NCI-H524 treated with DMSO at 0.1 percent for 48 hours (cell line): Measurements from ENCODE around the gene FGR.

Experiments used
- DNase-seq: peaks from one replicate; lab custom pipeline; 2025; lab: John Stamatoyannopoulos, UW

FGR gene

DNA sequence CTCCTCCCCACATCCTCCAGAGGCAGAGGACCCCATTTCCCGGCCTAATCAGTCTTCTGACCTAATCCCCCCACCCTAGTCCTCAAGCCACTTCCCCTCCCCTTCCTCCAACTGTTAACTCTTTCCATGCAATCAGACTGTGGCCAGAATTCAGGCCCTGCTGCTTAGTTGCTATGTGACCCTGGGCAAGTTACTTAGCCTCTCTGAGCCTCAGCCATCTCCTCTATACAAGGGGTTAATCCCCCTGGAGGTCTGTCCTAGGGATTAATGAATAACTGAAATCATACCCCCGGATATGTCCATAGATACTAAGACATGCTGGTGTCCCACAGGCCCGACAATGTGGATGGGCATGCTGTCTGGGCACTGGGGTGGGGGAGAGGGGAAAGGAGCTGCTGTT lies 49.3 kb downstream of the FGR start:
- DNase-seq, result no peak

DNA sequence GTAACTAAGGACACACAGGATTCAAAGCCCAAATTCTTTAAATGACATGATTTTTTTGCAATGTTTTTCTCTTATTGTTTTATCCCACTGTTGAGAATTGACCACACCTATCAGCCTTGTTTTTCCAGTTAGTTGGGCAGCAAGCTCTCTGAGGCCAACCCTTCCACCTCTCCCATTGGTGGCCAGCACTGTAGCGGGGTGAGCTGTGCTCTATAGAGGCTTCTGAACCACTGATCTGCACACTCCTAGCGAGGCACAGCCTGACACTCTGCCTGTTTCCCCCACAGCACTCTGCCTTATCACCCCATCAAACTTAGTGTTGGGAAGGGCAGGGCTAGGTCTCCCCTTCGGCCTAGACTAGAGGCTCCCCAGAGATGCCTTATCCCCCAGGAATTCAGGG lies 50.5 kb downstream of the FGR start:
- DNase-seq, result no peak

DNA sequence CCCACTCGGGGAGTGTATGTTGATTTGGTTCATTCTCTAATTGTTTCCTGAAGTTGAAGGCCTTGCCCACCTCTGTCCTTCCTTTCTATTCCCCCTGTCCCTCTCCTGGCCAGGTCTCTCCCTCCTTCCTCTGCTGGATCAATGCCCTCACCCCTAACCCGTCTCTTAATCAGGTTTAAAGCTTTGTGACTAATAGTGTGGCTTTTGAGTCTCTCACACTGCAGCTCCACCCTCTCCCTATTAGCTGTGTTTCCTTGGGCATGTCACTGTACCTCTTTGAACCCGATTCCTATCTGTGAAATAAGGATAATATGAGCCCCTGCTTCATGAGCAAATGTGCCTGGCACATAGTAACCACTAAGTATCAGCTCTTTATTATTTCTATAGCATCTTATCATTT lies 51.5 kb downstream of the FGR start:
- no peak for DNase-seq

DNA sequence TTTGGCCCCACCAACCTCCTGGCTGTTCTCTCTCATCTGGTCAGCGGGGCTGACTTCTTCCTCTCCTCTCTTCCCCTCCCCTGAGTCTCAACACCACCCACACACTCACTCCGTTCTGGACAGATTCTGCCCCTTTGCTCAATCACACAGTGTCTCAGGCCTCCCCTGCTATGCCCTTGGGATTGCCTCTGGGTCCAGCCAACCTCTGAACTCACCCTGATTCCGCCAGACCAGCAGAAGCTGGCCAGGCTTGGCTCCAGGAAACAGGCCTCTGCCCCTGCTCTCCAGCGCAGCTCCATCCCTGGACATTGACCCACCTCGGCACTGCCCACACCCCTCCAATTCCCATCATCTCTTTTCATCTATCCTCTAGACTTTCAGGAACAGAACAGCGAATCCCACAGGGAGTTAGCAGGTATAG lies 53.2 kb downstream of the FGR start:
- no peak for DNase-seq

DNA sequence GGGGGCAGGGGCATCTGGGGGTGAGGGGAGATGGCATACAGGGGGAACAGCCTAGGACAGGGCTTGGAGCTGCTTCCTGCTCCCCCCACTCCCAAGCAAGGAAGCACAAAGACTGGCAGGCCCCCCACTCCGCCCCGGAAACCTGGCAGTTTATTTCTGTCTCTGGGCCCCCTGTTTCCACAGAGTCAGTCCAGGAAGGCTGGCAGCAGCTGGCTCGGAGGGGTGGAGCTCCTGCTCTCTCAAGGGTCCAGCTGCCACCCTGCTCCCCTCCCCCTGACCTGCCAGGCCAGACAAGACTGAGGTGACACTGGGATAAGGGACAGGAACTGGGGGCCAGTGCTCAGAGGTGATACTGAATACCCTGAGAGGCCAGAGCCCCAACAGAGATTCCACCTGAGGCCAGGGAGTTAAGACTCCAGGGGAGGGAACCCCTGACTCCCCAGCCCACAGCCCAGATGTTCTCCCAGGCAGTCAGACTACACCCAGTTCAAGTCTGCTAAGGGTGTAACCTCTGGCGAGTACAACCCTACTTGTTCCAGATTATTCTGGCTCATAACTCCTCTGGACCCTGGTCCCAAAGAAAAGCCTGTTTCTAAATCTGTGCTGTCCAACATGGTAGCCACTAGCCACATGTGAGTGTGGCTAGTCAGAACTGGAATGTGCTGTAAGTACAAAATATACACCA lies 57.3 kb downstream of the FGR start:
- DNase-seq, result peak; percentile 29

DNA sequence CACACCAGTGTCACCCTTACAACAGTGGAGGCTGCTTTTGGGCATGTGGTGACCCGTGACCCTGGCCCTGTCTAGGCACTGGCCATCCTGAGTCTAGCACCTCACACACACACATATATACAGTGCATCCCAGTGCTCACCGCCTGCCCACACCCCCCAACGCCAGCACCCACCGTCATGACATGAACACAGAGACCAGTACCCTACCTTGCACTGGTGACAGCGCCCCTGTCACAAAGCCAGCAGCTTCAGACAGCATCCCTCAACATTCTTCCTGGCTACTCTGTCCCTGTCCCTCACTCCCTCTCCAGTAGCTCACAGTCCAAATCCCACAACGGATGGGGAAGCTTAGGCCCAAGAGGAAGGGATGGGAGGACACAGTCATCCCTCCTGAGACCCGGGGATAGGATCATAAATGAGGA lies 58.2 kb downstream of the FGR start:
- no peak for DNase-seq

DNA sequence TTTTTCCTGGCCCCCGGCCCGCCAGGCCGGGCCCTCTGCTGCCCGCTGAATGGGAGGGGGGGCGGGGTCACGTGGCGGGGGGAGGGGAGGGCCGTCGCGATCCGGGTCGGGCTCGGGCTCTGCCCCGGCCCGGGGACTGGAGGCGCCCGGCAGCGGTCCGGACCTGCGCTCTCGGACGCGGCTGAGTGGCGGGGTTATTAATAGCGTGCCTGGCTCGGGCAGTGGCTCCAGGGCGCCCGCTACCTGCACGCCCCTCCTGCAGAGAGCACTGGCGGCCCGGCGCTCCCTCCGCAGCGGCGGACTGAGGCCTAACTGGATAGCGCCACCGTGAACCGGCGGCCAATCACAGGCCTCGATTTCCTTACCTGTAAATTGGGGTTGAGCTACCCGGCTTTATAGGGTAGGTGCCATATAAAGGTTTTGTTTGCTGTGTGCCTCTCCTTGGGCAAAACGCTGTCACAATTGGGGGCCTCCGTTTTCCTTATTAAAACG lies 59.1 kb downstream of the FGR start:
- DNase-seq, result no peak

DNA sequence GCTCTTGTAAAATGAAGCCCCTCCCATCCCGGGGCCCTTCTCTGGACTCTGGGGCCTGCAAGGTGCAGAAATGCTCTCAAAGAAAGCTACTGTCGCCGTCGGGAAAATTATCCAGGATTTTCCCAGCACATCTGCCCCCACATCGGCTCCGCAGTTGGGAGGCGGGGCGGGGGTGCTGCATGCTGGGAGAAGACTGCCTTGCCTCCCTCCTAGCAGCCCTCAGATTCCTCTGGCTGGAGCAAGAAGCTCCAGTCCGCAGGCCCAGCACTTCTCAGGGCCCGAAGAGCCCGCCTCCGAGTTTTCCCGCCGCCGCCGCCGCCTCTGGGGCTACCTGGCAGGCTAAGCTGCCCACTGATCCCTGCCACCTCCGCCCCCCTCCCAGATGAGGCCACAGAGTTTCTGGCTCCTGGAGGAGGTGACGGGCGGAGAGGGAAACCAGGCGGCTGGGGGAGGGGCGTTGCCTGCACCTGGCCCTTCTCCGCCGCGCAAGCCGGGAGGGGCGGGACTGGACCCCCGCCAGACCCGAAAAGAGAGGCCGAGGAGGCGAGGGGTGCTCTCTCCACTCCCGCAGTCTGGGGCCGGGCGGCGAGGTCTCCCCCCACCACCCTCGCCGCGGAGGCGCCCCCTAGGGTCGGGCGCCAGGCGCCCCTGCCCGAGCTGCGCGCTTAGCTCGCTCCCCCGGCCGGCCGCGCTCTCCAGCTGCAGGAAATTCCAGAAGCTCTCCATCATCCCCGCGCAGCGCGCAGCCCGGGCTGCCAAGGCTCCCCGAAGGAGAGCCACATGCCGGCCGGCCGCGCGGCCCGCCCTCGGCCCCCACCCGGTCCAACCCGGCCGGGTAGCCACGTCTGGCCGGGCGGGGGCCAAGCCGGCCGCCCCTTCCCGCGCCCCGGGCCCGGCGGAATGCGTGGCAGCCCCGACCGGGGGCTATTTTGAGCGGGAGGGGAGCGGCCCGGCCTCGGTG lies 59.8 kb downstream of the FGR start:
- DNase-seq, result no peak

DNA sequence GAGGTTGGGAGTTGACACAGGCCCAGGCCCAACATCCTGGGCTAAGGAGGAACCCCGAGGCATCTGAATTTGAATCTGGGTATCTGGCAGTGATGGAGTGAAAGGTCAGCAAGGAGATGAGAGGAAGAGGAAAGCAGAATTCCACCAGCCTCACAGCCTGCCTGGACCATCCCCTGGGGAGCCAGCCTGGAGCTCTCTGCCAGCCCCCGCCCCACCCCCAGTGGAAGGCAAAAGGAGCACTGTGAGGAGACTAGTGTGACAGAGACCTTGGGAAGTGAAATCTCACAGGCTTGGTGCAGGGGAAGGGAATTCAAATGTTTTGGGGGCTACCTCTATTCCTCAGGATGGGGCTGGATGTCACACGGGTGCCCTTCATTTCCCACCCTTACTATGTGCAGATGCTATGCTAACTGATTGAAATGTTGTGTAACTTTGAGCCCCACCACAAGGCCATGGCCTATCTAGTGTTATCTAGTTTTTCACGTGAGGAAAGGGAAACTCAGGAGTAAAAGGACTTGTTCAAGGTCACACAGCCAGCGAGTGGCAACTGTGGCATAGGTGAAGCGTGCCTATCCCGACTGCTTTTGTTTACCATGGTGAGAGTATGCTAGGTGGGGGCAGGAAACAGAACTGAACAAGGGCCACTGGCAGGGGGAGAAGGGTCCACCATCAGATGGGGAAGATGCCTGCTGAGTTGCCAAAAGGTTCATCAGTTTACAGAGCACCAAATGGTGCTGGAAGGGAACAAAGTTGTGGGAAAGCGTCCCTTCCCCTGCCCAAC lies 60.8 kb downstream of the FGR start:
- DNase-seq, result no peak

DNA sequence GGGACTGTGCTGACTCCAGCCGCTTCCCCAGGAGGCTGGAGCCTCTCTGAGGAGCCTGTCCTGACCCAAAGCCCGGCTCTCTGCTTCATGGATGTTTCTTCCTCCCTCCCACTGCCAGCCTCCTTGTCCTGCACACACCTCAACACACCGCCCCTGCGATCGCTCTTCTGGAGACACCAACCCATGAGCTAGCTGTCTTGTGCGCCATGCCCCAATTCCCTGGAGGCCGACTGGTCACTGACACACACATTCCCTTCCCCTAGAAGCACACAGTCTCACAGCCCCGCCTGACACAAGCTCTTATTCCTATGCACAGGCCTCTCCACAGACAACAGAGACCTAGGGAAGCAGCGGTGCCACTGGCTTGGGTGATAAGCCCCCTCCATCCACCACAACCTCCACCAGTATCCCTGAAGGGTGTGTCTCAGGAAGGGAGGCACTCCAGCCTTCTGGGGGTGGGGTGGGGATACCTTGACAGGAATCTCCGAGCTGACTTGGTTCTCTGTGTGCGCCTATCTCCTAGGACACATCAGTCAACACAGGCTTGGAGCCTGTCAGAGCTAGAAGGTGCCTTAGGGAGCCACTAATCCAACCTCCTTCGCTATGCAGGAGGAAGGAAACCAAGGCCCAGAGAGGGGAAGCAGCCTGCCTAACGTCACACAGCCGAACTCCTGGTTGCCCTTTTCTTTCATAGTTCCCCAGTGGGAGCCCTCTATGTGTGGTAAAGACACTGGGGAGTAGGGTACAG lies 62.1 kb downstream of the FGR start:
- no peak for DNase-seq

DNA sequence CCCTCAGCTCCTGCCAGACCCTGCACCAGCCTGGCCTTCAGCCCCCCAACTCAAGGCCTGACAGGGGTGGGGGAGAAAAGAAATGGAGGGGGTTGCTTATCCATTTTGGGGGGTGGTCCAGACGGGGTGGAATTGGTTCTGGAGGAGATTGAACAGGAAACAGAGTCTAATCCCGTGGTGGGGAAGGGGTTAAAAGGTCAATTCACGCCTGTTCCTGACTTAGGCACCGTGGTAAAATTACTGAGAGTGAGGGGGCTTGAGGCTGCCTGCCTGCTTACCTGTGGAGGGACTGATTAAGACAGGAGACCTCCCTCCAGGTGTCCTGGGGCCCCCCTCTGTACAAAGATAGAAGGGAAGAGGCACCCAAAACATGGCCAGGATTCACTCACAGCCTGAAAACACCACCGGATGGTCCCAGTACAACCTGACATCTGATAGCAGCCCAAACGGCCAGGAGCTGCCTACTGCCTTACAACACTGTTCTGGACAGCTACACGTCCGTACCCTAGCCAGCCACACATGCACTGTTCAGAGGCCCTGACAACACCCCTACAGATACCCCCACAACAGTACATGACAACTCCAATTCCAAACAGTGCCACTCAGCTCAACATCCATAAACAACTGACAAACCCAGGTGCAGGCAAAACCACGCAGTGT lies 62.8 kb downstream of the FGR start:
- no peak for DNase-seq

DNA sequence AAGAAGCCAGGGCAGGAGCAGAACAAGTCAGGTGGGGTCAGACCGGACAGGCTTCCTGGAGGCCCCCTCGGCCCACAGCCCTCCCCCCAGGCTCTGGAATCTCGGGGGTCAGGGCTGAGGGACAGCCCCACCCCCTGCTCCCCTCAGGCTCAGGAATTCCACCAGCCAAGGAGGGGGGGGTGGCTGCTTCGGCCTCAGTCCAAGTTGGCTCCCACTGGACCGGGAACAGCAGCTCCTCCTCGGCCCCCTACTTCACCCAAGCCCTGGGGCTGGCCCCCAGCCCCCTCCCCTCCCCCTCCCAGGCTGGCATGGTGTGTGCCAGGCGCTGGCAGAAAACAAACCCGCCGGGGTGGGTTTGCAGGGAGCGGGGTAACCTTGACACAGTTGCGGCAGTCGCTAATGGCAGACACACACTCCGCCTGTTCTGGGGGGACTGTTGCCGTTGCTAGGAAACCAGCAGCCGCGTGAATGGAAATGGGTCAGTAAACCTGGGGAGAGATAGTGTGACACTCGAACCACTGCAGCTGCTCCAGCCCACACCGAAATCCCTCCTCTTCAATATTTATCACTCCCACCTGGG lies 63.5 kb downstream of the FGR start:
- no peak for DNase-seq

DNA sequence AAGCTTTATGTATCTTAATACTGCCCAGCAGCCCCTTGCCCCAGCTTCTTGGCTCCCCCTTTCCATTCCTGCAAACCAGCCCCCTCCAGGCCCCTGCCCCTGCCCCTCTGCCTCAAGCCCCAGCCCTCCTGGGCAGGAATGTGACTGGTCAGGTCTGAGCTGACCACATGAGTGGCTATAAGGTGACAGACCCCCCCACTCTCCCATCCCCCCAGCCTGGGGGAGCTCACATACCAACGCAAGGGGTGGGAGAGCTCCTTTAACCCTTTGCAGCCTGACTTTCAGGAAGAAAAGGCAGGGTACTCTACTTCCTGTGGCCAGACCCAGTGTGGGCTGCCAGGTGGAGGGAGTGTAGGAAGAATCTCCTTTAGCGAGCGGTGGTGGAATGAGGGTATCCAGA lies 64.2 kb downstream of the FGR start:
- no peak for DNase-seq

DNA sequence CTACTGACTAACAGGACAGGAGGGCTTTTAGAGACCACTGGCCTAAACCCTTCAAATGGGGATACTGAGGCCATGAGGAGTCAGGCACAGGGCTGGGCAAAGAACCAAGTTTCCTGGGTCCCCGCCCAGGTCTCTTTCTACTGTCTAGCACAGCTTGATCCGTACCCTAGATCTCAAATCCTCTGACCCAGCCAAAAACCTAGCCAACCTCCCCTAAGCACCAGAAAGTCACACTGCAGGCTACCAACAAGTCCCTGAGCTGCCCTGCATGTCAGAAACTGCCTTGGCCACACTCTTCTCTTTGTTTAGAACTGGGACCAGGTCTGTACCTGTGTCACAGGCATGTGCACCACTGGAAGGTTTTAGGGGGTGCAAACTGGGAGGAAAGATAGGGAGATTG lies 64.6 kb downstream of the FGR start:
- no peak for DNase-seq

DNA sequence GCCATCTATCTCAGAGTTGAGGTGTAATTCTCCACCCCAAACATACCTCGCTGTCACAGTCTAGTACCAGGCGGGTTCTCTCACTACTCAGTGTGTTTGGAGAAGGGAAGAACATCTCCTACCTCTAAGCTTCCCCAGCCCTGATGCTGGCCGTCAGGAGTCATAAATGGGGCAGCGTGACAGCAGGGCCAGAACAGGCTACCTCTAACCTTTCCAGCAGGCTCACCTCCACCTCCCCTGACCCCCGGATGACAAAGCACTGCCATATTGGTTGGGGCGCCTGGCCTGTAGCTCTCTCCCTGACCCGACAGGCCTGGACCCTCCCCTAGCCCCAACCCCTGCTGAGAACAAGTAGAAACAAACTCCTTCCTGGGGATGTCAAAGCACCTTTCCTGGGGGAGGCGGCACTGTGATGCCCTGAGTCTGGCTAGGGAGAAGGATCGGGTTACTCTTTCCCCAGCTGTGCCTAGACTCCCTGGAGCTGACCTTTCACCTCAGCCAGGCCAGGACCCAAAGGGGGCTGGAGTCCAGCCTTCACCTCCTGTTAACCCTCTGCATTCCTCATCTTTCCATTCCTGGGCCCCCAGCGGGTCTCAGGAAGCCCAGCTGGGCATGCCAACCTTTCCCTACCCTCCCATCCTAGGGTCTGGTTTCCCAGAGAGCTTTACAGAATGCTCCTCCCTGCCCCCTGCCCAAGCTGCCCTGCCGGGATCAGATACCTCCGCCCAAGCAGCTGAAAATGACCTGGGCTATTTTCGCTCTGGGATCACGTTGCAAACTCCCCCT lies 65.3 kb downstream of the FGR start:
- DNase-seq, result no peak

DNA sequence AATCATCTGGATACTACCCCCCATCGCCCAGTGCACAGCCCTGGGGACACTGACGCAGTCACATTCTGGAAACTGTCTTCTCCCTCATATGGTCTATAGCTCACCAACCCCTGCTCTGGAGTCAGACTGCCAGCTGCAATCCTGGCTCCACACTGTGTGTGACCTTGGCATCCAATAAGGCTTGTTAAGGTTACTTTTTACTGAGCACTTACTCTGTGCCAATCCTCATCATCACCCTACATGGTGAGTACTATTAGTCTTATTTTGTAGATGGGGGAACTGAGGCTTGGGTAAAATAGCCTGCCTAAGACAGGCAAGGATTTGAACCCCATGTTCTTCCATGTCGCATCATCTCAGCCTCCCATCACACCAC lies 65.9 kb downstream of the FGR start:
- no peak for DNase-seq

DNA sequence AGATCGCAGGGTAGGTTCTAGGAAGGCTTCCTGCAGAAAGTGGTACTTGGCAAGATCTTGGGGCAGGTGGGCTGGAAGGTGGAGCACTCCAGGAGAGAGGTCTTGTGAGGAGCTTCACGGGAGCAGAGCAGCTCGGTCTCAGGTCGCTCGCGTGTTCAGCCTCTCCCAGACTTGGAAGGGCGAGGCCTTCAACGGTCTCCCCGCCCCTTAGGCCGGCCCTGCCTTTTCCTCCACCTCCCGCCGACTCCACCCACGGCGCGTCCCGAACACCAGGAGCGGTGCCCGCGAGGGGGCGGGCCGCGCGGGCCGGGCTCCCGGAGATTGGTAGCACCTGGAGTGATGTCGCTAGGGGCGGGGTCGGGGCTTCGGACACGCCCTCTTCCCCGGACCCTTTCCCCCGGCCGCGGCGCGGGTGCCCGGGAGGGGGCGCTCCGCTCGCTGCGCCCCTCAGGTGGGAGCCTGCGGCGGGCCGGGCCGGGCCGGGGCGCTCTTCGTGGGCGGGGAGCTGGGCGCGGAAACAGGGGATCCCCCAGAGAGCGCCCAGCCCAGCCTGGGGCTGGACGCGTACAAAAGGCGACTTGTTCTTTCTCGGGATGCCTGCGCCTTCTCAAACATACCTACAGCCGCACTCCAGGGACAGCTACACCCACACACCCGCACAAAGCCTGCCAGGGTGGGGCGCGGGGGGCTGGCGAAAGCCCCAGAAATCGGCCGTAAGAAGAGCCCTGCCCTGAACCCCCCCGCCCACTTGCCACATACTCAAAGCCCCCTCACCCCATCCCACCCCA lies 66.5 kb downstream of the FGR start:
- DNase-seq, result no peak

DNA sequence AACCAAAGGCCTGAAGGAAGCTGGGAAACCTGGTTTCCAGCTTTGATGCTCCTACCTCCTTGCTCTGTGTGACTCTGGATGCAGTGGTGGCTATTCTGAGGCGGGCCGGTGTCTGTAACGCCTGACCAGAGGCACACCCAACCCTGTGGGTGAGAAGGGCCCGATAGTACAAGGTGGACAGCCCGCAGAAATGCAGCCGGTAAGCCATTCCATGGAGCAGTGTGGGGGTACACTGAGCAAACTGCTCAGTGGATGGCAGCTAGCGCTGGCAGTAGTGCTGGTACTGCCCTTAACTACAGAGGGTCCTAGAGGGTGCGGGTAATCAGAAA lies 67.0 kb downstream of the FGR start:
- no peak for DNase-seq

DNA sequence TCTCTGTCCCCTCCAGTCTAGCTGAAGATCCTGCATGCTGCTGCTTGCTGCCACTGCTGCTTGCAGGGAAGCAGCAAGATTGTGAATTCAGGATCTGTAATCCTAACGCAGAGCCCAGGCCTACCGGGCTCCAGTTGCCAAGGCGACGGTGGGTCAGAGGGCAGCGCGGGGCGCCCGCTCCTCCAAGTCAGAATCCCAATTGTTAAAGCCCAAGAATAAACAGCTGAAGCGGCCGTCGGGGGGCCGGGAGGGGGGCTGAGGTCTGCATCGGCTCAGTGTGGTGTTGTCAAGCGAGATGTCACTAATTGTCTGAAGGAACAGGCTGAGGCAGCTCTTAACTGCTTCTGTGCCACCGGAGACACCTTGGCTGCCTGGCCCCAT lies 67.8 kb downstream of the FGR start:
- DNase-seq, result no peak
